ENCODE data around the gene IFNL3. TPM values are rescaled to one million over a fixed set of nuclear protein-coding genes. Genes with fewer than 3 reads are reported as not detected.

The IFNL3 gene
- total RNA-seq, 1 experiment from 2014 or later = not detected

DNA sequence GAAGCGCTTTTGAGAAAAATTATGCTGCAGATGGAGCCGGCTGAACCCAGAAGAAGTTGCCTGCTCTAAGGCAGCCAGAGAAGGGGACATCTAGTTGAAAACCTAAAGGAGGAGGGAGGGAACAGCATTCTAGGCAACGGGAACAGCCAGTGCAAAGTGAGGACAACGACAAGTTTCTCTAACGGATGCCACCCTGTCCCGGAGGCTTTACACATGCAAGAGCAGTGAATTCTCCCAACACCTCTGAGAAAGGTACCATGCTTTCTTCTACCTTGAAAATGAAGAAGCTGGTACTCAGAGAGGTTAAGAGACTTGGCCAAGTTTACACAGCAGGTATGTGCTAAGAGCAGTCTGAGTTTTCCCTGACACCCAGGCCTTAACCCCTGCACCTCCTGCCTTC, 5.9 kb downstream of the IFNL3 start:
- Histone ChIP-seq H3K36me3 (ENCODE audit: insufficient read depth, low read length, poor library complexity, severe bottlenecking) (no peaks in the 10 kb centered on the region), H3K4me3 (ENCODE audit: low read depth, low read length, poor library complexity, severe bottlenecking) (no peak overlapping the region), H3K27ac (ENCODE audit: low read depth, low read length, poor library complexity, severe bottlenecking) (no peak overlapping the region), H3K9me3 (ENCODE audit: low read depth, low read length, poor library complexity, severe bottlenecking) (no peaks in the 10 kb centered on the region), H3K27me3 (replicated peaks; ENCODE audit: insufficient read depth, low read depth, low read length, poor library complexity) (no peaks in the 10 kb centered on the region), H3K4me1 (ENCODE audit: insufficient read depth, low read length, poor library complexity, severe bottlenecking) (no peaks in the 10 kb centered on the region)
- intact Hi-C loops (cut with micrococcal nuclease; ENCODE audit: unreplicated experiment) = no loop called here
- CTCF ChIA-PET = no interaction called here
- no peak for DNase-seq (ENCODE audit: low spot score)
- BruUV-seq (replicated peaks) = no TSS peak
- POLR2A ChIA-PET (ENCODE audit: low non-redundant PET) = no interaction called here
- no peak for TF ChIP-seq CTCF (conservative IDR thresholded peaks at IDR 0.05; ENCODE audit: low read depth, low read length)
- TF ChIP-seq EZH2 (IDR thresholded peaks at IDR 0.05; ENCODE audit: borderline replicate concordance, low read depth, low read length, poor library complexity, severe bottlenecking) = no peak

GRCh38 chr19:39238209-39238608, 6.6 kb downstream of the IFNL3 start:
- ChIA-PET CTCF (interaction anchor here (0.6 kb wide), 1 partner anchor 24 kb away, joined by 5 read pairs; no protein-coding TSS in a partner anchor), POLR2A (ENCODE audit: low non-redundant PET) (no interaction called here)
- intact Hi-C loops (cut with micrococcal nuclease; ENCODE audit: unreplicated experiment) = no loop called here
- no peak overlapping the region for H3K27ac ChIP-seq (ENCODE audit: low read depth, low read length, poor library complexity, severe bottlenecking)
- BruUV-seq (replicated peaks) = no TSS peak
- H3K36me3 ChIP-seq (ENCODE audit: insufficient read depth, low read length, poor library complexity, severe bottlenecking) = no peaks in the 10 kb centered on the region
- no peak for DNase-seq (ENCODE audit: low spot score)
- no peaks in the 10 kb centered on the region for H3K27me3 ChIP-seq (replicated peaks; ENCODE audit: insufficient read depth, low read depth, low read length, poor library complexity)
- TF ChIP-seq EZH2 (IDR thresholded peaks at IDR 0.05; ENCODE audit: borderline replicate concordance, low read depth, low read length, poor library complexity, severe bottlenecking) = no peak
- TF ChIP-seq CTCF (conservative IDR thresholded peaks at IDR 0.05; ENCODE audit: low read depth, low read length) = no peak
- no peak overlapping the region for H3K4me3 ChIP-seq (ENCODE audit: low read depth, low read length, poor library complexity, severe bottlenecking)
- no peaks in the 10 kb centered on the region for H3K9me3 ChIP-seq (ENCODE audit: low read depth, low read length, poor library complexity, severe bottlenecking)
- no peaks in the 10 kb centered on the region for H3K4me1 ChIP-seq (ENCODE audit: insufficient read depth, low read length, poor library complexity, severe bottlenecking)

DNA sequence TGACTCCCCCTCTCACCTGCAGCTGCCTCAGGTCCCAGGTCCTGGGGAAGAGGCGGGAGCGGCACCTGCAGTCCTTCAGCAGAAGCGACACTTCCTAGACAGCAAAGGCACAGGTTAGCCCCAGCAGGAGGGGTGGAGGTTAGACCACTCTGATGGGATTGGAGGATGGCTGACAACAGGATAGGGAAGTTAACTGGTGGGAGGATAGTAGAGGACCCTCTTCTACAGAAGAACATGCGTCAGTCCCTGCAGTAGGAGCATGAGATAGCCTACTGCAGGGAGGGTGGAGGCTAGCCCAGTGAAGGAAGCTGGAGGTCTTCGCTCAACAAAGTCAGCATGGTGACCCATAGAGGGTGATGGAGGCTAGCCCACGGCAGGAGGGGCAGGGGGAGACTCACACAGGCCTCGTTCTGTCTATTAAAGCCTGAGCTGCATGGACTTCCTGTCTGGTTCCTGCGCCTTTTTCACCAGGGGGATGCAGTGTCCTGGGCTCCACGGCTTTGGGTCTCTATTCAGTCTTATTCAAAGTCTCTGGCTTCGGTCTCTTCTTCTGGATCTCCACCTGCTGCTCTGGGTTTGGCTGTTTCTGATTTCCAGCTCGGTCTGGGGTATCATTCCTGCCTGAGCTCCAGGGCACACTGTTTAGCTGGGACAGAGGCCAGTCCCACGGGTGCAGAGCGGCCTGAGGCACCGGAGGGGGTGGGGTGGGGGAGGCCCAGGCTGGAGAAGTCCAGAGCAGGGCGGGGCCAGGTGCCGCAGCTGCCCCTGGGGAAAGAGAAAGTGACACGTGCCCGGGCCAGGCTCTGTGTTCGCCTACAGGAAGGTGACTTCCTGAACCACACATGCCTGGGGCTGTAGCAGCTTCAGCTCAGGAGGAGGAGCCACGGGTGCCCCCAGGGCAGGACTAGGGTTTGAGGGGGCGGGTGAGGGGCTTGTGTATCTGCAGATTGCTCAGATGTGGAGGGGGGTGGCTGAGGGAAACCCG, 7.3 kb downstream of the IFNL3 start:
- ChIA-PET POLR2A (ENCODE audit: low non-redundant PET) (no interaction called here), CTCF (no interaction called here)
- Histone ChIP-seq H3K27ac (ENCODE audit: low read depth, low read length, poor library complexity, severe bottlenecking) (no peak overlapping the region), H3K36me3 (ENCODE audit: insufficient read depth, low read length, poor library complexity, severe bottlenecking) (no peaks in the 10 kb centered on the region), H3K4me1 (ENCODE audit: insufficient read depth, low read length, poor library complexity, severe bottlenecking) (no peaks in the 10 kb centered on the region), H3K4me3 (ENCODE audit: low read depth, low read length, poor library complexity, severe bottlenecking) (no peak overlapping the region), H3K27me3 (replicated peaks; ENCODE audit: insufficient read depth, low read depth, low read length, poor library complexity) (no peaks in the 10 kb centered on the region), H3K9me3 (ENCODE audit: low read depth, low read length, poor library complexity, severe bottlenecking) (no peaks in the 10 kb centered on the region)
- DNase-seq (ENCODE audit: low spot score) = no peak
- BruUV-seq (replicated peaks) = no TSS peak
- TF ChIP-seq CTCF (conservative IDR thresholded peaks at IDR 0.05; ENCODE audit: low read depth, low read length) (no peak), EZH2 (IDR thresholded peaks at IDR 0.05; ENCODE audit: borderline replicate concordance, low read depth, low read length, poor library complexity, severe bottlenecking) (no peak)
- intact Hi-C loops (cut with micrococcal nuclease; ENCODE audit: unreplicated experiment) = no loop called here
